ENCODE results near the gene UBE2K.
"Not testable (repeated sequence)": the region's sequence is repeated elsewhere in the genome, so short reads cannot be mapped to it uniquely, and the experiment has no call there.

Gene UBE2K

DNA sequence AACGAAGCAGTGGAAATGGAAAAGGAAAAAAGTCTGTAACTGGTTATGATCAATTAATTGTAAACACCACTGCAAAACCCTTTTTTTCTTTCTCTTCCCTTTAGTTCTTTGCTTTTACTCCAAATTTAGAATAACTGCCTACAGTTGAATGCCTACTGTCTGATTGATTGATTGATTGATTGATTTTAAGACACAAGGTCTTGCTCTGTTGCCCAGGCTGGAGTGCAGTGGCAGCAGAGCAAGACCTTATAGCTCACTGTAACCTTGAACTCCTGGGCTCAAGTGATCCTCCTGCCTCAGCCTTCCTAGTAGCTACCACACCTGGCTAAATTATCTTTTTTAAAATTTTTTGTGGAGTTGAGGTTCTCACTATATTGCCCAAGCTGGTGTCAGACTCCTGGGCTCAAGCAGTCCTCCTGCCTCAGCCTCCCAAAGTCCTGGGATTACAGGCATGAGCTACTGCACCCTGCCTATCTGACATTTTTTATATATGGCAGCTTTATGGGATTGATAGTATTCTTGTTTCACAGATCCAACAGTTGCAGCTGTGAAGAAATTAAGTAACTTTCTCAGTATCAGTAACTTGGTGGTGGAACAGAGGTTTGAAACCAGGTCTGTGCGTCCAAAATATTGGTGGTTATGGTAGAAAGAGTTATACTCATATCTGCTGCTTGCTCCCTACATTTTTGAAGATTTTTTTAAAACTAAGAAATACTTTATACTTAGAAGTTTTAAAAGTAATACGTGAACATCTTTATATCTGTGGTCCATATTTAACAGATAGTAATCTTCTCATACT, 12.4 kb downstream of the UBE2K start:
- no peak for DNase-seq (ENCODE audit: low read depth)
- TF ChIP-seq, protein P1, sequence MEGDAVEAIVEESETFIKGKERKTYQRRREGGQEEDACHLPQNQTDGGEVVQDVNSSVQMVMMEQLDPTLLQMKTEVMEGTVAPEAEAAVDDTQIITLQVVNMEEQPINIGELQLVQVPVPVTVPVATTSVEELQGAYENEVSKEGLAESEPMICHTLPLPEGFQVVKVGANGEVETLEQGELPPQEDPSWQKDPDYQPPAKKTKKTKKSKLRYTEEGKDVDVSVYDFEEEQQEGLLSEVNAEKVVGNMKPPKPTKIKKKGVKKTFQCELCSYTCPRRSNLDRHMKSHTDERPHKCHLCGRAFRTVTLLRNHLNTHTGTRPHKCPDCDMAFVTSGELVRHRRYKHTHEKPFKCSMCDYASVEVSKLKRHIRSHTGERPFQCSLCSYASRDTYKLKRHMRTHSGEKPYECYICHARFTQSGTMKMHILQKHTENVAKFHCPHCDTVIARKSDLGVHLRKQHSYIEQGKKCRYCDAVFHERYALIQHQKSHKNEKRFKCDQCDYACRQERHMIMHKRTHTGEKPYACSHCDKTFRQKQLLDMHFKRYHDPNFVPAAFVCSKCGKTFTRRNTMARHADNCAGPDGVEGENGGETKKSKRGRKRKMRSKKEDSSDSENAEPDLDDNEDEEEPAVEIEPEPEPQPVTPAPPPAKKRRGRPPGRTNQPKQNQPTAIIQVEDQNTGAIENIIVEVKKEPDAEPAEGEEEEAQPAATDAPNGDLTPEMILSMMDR (conservative IDR thresholded peaks at IDR 0.05; ENCODE audit: control insufficient read depth, insufficient read depth, low read depth, low read length), result no peak
- H3K4me3 ChIP-seq (ENCODE audit: control insufficient read depth, low read depth, low read length), result no peak overlapping the region

DNA sequence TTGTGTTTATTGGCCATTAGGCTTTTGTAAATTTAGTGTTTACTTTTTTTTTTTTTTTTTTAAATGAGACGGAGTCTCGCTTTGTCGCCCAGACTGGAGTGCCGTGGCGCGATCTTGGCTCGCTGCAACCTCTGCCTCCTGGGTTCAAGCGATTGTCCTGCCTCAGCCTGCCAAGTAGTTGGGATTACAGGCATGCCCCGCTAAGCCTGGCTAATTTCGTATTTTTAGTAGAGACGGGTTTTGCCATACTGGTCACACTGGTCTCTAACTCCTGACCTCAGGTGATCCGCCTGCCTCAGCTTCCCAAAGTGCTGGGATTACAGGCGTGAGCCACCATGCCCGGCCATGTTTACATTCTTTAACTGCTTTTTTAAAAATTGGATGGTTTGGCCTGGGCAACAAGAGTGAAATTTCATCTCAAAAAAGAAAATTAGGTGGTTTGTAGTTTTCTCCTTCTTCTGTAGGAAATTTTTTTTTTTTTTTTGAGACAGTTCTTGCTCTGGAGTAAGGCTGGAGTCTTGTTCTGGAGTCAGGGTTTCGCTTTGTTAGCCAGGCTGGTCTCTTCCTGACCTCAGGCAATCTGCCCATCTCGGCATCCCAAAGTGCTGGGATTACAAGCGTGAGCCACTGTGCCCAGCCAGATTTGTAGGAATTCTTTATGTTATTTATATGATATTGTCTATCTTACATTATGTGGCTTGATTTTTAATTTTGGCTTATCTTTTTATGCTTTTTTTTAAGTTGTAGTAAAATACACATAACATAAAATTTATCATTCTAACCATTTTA, 15.1 kb downstream of the UBE2K start:
- DNase-seq (ENCODE audit: low read depth), result no peak
- no peak overlapping the region for H3K4me3 ChIP-seq (ENCODE audit: control insufficient read depth, low read depth, low read length)
- TF ChIP-seq, protein P1 (conservative IDR thresholded peaks at IDR 0.05; ENCODE audit: control insufficient read depth, insufficient read depth, low read depth, low read length), result no peak

DNA sequence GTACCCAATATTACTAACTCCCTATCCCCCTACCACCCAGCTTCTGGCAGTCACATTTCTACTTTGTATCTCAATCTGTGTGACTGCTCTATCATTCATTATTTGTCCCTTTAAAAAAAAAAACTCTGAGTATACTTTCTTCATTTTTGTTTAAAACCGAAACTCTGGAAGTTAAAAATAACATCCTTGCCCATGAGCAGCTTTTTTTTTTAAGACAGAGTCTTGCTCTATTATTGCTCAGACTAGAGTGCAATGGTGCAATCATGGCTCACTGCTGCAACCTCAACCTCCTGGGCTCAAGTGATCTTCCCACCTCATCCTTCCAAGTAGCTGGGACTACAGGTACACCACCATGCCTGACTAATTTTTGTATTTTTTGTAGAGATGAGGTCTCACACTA, 15.8 kb downstream of the UBE2K start:
- TF ChIP-seq, protein P1 (conservative IDR thresholded peaks at IDR 0.05; ENCODE audit: control insufficient read depth, insufficient read depth, low read depth, low read length), result no peak
- peak; percentile 57 for DNase-seq (ENCODE audit: low read depth)
- H3K4me3 ChIP-seq (ENCODE audit: control insufficient read depth, low read depth, low read length), result no peak overlapping the region

DNA sequence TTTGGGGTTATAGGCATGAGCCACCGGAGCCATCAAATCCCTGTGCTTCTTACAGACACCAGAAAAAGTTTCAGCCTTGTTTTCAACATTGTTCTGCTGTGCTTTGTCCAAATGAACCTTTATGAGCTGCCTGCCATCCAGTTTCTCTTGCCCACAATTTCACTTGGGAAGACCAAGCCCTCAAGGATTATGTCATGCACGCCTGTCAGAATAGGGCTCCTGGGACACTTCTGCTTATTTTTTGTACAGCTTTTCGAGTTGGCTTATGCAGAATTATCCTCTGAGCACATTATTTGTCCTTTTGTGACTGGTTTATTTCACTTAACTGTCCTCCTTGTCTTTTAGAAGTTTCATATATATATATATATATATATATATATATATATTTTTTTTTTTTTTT, 16.2 kb downstream of the UBE2K start:
- DNase-seq (ENCODE audit: low read depth), result no peak
- H3K4me3 ChIP-seq (ENCODE audit: control insufficient read depth, low read depth, low read length), result no peak overlapping the region
- TF ChIP-seq, protein P1 (conservative IDR thresholded peaks at IDR 0.05; ENCODE audit: control insufficient read depth, insufficient read depth, low read depth, low read length), result no peak

DNA sequence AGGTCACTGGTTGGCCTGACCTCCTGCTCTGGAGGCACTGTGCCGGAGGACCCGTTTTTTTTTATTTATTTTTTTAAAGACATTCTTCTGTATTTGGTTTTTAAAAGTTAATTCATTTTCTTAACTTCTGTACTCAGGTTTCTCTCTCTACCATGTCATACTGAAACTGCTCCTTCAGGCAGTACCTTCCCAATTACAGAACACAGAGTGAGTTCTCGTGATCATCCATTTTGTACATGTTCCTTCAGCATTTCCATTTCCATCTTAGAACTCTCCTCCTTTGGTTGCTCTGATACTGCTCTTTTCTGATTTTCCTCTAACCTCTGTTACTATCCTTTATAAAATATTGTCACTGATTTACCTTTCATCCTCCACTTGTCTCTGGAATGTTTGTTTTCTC, 17.9 kb downstream of the UBE2K start:
- no peak for DNase-seq (ENCODE audit: low read depth)
- TF ChIP-seq, protein P1 (conservative IDR thresholded peaks at IDR 0.05; ENCODE audit: control insufficient read depth, insufficient read depth, low read depth, low read length), result no peak
- H3K4me3 ChIP-seq (ENCODE audit: control insufficient read depth, low read depth, low read length), result no peak overlapping the region

DNA sequence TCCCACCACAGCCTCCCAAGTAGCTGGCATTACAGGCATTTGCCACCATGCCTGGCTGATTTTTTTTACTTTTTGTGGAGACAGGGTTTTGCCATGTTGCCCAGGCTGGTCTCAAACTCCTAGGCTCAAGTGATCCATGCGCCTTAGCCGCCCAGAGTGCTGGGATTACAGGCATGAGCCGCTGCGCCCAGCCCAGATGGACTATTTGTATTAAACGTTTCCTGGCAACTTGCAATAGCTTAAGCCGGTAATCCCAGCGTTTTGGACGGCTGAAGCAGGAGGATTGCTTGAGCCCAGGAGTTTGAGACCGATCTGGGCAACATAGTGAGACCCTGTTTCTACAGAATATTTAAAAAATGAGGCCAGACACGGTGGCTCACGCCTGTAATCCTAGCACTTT, 18.4 kb downstream of the UBE2K start:
- H3K4me3 ChIP-seq (ENCODE audit: control insufficient read depth, low read depth, low read length), result no peak overlapping the region
- TF ChIP-seq, protein P1 (conservative IDR thresholded peaks at IDR 0.05; ENCODE audit: control insufficient read depth, insufficient read depth, low read depth, low read length), result no peak
- no peak for DNase-seq (ENCODE audit: low read depth)

DNA sequence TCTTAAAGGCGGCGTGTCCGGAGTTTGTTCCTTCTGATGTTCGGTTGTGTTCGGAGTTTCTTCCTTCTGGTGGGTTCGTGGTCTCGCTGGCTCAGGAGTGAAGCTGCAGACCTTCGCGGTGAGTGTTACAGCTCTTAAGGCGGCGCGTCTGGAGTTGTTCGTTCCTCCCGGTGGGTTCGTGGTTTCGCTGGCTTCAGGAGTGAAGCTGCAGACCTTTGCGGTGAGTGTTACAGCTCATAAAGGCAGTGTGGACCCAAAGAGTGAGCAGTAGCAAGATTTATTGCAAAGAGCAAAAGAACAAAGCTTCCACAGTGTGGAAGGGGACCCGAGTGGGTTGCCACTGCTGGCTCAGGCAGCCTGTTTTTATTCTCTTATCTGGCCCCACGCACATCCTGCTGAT, 19.8 kb downstream of the UBE2K start:
- not testable (repeated sequence) for H3K4me3 ChIP-seq (ENCODE audit: control insufficient read depth, low read depth, low read length); DNase-seq (ENCODE audit: low read depth)

Measured in fibroblast of mammary gland (primary cell).